Forelimb muscle (tissue), 1 donor: Measurements from ENCODE around the gene ATP10A. TPM values are rescaled to one million over a fixed set of nuclear protein-coding genes. Genes with fewer than 3 reads are reported as not detected.

ENCODE experiments used
- DNase-seq: peaks from one replicate; pipeline ENCODE4 v3.0.0-alpha.2; 2013; ENCODE audit warnings: low read depth
- polyA plus RNA-seq: library from polyadenylated mRNA; unstranded; fragments of 120-200 nt; gene quantifications from one replicate; pipeline ENCODE4 v1.2.1, GENCODE V29; 2013; ENCODE audit not compliant: insufficient read length

ATP10A gene
- polyA plus RNA-seq, 1 donor = 2.9 TPM

DNA sequence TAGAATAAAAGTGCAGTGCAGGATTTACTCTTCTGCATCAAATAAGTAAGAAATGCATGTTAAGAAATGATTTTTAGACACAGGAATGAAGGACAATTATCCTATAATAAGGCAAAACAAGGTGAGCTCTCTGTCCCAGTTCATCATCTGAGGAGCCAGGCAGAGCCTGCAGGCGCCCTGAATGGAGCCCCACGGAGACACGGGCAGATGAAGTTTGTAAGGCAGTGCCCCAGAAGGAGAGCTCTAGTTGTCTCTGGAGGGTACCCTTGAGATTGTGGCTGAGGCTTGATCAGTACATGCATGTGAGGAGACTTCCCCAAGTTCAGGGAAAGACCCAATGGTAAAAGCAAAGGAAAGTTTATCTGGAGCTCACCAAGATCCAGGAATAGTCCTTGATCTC is 50.3 kb downstream of the ATP10A start:
- no peak for DNase-seq

GRCh38 chr15:25812073-25812472 is 51.1 kb downstream of the ATP10A start:
- DNase-seq = no peak

DNA sequence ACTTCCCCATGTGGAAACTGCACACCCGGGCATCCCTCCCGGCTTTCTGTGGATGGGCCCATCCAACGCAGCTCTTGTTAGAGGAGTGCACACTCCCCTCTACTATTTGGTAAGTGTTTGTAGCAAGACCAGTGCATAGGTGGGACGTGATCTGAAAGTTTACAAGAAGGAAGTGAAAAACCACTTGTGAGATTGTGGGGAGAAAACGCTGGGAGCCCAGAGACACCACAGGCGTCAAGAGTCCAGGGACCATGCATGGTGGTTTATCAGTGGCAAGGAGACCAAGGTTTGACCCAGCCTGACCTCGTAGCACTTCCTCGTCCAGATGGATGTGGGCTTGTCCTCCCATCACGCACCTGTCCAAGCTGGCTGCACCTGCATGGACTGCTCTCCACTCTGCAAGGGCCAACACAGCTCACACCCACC is 51.6 kb downstream of the ATP10A start:
- DNase-seq = no peak

GRCh38 chr15:25810631-25811091 is 52.5 kb downstream of the ATP10A start:
- no peak for DNase-seq

DNA sequence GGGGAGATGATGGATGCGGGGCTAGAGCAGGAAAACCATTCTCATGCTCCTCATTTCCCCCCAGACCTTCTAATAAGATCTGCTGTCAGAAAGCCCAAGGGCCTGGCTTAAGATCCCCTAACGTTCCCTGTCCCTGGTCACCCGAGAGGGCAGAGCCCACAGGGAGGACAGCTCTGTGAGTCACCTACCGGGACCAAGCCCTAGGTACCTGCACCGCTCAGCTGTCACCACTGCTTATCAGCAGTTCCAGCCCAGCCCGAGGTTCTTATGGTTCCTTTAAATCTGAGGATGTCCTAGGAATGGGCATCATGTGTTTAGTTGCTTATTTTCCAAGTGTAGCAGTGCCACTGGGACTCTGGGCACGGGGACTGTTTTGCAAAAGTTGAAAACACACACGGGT is 53.0 kb downstream of the ATP10A start:
- no peak for DNase-seq

DNA sequence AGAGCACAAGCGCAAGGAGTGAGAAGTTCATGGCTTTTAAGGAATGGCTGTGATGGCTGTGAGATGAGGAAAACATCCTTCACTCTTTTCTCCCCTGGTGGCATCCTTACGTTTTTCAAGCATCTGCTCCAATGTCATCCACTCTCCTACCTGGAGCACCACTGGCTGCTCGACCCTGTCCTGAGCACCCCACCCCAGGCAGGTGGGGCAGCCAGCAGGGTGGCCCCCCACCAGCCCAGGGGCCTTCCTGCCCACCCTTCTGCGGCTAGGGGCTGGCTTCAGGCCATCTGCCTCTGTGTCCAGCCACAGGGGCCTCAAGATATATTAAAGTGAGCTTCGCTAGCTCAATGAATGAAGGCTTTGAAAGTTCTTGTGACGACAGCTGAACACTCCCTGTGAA is 56.1 kb downstream of the ATP10A start:
- DNase-seq = no peak

GRCh38 chr15:25805031-25805430 is 58.1 kb downstream of the ATP10A start:
- DNase-seq = no peak

GRCh38 chr15:25804451-25804850 is 58.7 kb downstream of the ATP10A start:
- DNase-seq = no peak

DNA sequence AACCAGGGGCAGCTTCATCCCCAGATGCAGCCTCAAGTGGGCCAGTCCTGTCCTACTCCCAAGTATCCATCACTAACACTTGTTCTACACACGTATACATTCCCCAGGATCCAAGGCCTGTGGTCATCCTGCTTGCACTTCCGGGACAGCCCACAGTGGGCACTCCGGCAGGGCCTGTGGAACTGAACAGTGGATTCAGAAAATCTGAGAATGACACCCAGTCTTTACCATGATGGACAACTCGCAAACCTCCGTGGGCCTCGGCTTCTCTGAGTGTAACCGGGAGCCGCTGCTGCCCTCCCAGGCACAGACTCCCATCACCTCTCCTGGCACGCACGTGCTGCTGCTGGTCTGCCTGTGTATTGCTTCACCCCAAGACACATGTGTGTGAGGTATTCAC is 59.6 kb downstream of the ATP10A start:
- DNase-seq = no peak

DNA sequence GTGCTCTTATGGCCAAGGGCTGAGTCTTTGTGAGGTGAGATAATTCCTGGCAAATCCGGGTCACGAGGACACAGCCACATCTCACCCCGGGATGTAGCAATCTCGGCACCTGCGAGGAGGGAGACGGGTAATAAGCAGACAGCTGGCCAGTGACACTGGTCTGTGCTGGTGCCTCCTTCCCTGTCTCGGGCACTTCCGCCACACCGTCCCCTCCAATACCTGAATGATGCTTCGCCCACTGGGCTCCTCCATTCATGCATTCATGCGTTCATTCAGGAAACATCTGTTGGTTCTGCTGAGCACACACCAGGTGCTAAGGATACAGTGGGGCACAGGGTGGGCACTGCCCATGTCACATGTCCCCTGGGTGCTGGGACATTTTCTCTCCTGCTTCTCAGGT is 60.1 kb downstream of the ATP10A start:
- no peak for DNase-seq

- DNase-seq = no peak
Measured at GRCh38 chr15:25802285-25802830, 60.8 kb downstream of the ATP10A start.

GRCh38 chr15:25801586-25802284 is 61.4 kb downstream of the ATP10A start:
- DNase-seq = no peak

DNA sequence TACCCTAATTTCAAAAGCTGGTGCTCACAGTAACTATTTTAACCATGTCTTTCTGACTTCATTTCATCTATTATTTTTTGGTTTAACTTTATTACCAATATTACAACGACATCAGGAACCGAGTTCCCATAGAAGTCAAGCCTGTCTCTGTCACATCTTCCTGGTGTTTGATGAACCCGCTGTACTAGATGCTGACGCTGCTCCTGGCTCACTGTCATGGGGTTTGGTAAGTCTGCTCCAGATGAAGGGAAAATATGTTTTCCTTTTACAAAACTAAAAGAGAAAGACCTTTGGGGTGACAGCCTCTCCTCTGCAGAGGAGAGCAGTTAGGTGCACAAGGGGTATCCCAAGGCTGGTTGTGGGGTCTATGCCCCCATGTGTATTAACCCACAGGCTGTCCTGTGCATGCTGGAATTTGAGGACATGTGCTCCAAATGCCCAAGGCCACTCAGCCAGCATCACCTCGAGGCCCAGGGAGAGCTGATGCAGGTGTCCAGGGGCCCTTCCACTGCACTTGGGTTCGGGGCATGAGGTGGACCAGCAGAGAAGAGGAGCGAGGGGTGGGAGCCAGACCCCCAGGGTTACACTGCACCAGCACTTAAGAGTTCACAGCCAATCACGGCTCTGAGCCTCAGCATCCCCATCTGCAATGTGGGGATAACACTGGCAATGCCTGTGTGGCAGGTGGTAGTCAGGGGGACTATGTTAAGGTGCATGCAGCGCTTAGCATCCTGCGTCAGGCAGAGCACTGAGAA is 62.2 kb downstream of the ATP10A start:
- no peak for DNase-seq

- no peak for DNase-seq
Measured at GRCh38 chr15:25799906-25800700, 63.0 kb downstream of the ATP10A start.

DNA sequence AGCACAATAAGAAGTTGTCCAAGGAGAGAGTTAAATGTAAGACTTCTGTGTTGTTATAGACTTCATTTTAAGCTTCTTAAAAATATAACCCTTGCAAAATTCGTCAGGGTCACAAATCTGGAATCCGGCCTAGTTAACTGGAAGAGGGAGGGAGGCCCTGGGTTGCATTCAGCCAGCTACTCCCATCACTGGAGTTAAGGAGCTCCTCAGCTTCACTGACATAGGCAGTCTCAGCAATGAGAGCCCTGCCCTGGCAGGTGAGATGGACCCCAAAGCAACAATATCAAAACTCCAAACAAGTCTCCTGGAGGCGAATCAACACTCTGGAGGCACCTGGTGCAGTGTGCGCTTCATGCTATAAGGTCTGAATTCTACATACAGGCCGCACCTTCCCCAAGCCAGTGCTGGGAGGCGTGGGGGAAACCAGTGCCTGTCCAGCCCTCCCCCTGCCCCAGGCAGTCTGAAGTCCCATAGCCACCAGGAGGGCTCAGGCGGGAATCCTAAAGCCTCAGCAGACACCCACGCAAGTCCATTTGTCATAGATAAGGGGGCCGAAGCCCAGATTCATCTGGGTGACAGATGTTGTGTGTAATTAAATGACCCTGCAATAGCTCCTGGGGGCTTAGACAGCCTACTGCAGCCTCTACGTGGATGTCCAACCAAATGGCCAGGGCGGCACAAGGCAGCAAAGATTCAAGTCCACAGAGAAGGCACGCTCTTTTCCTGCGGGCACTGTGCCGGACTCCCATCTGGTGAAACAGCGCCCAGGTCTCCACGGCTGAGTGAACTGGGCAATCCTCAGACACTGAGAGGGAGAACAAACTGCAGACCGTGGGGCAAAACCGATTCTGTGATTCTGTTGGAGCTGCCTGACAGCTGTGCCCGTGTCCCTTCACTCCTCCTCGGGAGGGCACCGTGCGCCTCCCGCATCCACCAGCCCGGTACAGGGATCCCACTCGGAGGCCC is 64.9 kb downstream of the ATP10A start:
- no peak for DNase-seq

GRCh38 chr15:25797511-25797935 is 65.6 kb downstream of the ATP10A start:
- DNase-seq = no peak

DNA sequence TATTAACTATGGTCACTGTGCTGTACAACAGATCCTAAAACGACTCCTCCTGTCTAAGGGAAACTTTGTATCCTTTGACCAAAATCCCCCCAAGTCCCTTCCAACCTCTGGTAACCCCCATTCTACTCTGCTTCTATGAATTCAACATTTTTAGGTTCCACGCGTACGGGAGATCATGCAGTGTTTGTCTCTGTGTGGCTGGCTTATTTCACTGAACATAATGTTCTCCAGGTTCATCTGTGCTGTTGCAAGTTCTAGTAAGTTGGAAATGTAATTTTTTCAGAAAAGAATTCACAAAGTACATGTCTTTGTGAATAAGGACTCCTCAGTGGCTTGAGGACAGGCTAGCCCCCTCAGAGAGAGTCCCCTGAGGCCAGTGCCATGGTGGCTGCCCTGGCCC is 66.1 kb downstream of the ATP10A start:
- DNase-seq = no peak

- no peak for DNase-seq
Measured at GRCh38 chr15:25796395-25796794, 66.7 kb downstream of the ATP10A start.

DNA sequence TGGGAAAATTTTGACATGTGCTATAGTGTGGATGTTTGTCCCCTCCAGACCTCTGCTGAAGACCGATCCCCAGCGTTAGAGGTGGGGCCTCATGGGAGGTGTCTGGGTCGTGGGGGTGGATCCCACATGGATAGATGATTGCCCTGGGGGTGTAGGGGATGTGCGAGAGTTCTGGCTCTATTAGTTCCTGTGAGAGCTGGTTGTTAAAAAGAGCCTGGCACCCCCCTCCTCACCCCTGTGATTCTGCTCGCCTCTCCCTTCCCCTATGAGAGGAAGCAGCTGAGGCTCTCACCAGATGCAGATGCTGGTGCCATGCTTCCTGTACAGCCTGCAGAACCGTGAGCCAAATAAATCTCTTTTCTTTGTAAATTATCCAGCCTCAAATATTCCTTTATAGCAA is 67.4 kb downstream of the ATP10A start:
- no peak for DNase-seq

DNA sequence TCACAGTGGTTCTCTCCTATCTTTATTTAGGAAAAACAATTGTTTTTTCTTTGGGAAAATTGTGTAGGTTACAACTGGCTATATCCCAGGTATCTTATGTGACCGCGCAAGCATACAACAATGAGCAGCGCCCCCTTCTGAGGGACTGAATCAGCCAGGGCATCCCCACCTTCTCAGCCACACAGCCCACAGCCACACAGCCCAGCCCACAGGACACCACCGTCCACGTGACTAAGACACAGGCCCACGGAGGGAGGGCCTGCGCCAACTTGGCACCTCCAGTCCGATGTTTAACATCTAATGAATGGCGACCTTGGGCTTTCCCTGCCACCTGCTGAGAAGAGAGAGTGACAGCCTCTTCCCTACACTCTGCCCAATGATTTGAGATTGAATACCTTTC is 68.1 kb downstream of the ATP10A start:
- DNase-seq = no peak
